ENCODE results near the gene SLC6A20. TPM values are rescaled to one million over a fixed set of nuclear protein-coding genes. Genes with fewer than 3 reads are reported as not detected.

Gene SLC6A20
- total RNA-seq, 1 experiment from 2014 or later = 0.89 TPM

DNA sequence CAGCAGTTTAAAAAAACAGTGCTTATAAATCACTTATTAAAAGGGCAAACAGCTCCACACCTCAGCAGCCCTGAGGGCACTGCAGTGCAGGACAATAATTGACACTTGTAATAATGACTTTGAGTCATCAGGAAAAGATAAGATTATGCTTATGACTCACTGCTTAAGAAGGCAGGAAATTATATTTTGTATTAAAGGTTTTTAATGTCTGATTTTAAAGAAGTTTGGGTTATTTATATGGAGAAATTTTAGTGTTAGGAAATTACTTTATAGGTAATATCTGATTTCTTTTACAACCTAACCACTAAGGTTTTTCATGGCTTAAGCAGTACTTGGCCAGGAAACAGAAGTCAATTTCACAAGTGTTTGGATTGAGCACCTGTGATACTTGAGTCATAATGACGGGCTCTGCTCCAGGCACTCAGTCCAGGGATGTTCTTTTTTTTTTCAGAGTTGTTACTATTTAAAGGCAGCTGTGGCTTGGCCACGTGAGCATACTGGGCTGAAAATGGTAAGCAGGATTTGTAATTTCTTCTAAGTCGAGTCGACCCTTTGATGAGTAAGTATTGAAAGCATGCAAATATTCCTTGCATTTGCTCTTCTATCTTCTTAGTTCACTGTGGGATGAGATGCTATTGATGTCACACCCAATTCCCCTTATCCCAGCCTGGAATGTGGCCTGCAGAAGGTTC is 21.6 kb upstream of the SLC6A20 start (continued):
- TF ChIP-seq, protein P1, sequence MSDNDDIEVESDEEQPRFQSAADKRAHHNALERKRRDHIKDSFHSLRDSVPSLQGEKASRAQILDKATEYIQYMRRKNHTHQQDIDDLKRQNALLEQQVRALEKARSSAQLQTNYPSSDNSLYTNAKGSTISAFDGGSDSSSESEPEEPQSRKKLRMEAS (IDR thresholded peaks at IDR 0.05) = peak; percentile 83; the same call in 1 of the 2 replicates
- TF ChIP-seq, protein P2, sequence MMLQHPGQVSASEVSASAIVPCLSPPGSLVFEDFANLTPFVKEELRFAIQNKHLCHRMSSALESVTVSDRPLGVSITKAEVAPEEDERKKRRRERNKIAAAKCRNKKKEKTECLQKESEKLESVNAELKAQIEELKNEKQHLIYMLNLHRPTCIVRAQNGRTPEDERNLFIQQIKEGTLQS (IDR thresholded peaks at IDR 0.05) = no peak; the same call in 1 of the 2 replicates
- TF ChIP-seq ZFX (IDR thresholded peaks at IDR 0.05) (no peak), SIN3A (IDR thresholded peaks at IDR 0.05; ENCODE audit: low read depth) (peak; percentile 93), YY1 (IDR thresholded peaks at IDR 0.05; ENCODE audit: extremely low read depth, insufficient replicate concordance, low read depth, low read length) (no peak), POLR2A (IDR thresholded peaks at IDR 0.05; ENCODE audit: borderline replicate concordance, extremely low read depth, insufficient read depth, insufficient read length) (no peak), EZH2phosphoT487 (IDR thresholded peaks at IDR 0.05; ENCODE audit: borderline replicate concordance) (no peak), SRF (IDR thresholded peaks at IDR 0.05; ENCODE audit: low read depth) (peak; percentile 86)
- TF ChIP-seq, protein P3, sequence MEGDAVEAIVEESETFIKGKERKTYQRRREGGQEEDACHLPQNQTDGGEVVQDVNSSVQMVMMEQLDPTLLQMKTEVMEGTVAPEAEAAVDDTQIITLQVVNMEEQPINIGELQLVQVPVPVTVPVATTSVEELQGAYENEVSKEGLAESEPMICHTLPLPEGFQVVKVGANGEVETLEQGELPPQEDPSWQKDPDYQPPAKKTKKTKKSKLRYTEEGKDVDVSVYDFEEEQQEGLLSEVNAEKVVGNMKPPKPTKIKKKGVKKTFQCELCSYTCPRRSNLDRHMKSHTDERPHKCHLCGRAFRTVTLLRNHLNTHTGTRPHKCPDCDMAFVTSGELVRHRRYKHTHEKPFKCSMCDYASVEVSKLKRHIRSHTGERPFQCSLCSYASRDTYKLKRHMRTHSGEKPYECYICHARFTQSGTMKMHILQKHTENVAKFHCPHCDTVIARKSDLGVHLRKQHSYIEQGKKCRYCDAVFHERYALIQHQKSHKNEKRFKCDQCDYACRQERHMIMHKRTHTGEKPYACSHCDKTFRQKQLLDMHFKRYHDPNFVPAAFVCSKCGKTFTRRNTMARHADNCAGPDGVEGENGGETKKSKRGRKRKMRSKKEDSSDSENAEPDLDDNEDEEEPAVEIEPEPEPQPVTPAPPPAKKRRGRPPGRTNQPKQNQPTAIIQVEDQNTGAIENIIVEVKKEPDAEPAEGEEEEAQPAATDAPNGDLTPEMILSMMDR (IDR thresholded peaks at IDR 0.05 in 2 of 3, conservative IDR thresholded peaks at IDR 0.05 in 1 of 3; ENCODE audit: borderline replicate concordance in 1 of 3, insufficient read depth in 1 of 3, low read depth in 2 of 3, low read length in 2 of 3) = no peak

DNA sequence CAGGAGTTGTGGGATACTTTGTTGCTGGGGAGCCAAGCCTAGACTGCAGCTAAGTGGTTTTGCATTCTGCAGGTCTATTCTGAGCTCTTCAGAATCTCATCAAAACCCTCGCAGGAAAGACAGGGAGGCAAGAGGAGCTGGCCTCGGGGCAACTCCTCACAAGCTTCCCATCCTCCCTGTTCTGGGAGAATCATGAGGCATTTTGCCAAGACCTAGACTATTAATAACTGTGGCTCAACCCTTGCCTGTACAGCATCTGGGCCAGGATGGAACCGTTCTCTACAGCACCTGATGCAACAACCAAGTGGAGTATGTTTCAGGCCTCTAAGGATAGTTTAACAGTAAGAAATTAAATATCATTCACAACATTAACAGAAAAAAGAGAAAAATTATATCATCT is 20.2 kb upstream of the SLC6A20 start:
- no peaks in the 10 kb centered on the region for H4K20me1 ChIP-seq (ENCODE audit: insufficient read depth)
- ATAC-seq = peak; percentile 17; the same call in 1 of the 2 replicates
- H3K4me3 ChIP-seq (replicated peaks in 1 of 2; ENCODE audit: low read depth in 1 of 2, low read length in 2 of 2) = 0 out of 4 replicates have a peak overlapping the region, but pooled peaks of 1 of the 2 experiments have one; percentile 5
- RAD21 ChIA-PET (ENCODE audit: low non-redundant PET in 1 of 2, low total read pairs in 2 of 2, uncharacterized antibody in 2 of 2, unreplicated experiment in 2 of 2) = no interaction called here
- no TSS peak for BruUV-seq (replicated peaks)
- H3K9me2 ChIP-seq (ENCODE audit: insufficient read depth) = no peaks in the 10 kb centered on the region
- DNase-seq (ENCODE audit: low read depth, low spot score) = no peak
- H3K36me3 ChIP-seq (ENCODE audit: control insufficient read depth in 1 of 2, insufficient read depth in 2 of 2, low read length in 2 of 2) = no peaks in the 10 kb centered on the region
- H3K79me2 ChIP-seq (ENCODE audit: insufficient read depth, low read length) = no peaks in the 10 kb centered on the region
- H3K9me3 ChIP-seq (ENCODE audit: control insufficient read depth in 1 of 2, insufficient read depth in 1 of 2, low read depth in 1 of 2, low read length in 2 of 2) = peaks cover 0 to 3% of the 10 kb centered on the region in 2 experiments; a peak in 1 of 4 replicates
- peak overlapping the region; percentile 97 for H3K27ac ChIP-seq (ENCODE audit: low read depth, low read length)
- H3K4me1 ChIP-seq (ENCODE audit: control insufficient read depth in 1 of 2, insufficient read depth in 2 of 2, low read length in 2 of 2) = peaks cover 42 to 47% of the 10 kb centered on the region in 2 experiments
- peak overlapping the region; percentile 64 for H3K4me2 ChIP-seq (ENCODE audit: low read length)
- H3K27me3 ChIP-seq (ENCODE audit: insufficient read depth, low read length) = no peaks in the 10 kb centered on the region
- CTCF ChIA-PET = interaction anchor here (1.3 kb wide), 1 partner anchor 18 kb away, joined by 3 read pairs; no protein-coding TSS in a partner anchor
- H3K9ac ChIP-seq (ENCODE audit: low read length) = no peak overlapping the region
- no peak overlapping the region for H2AFZ ChIP-seq (ENCODE audit: low read depth, low read length, poor library complexity, severe bottlenecking)
- POLR2A ChIA-PET = interaction anchor here (1.3 kb wide), 1 partner anchor 26 kb away, joined by 3 read pairs; no protein-coding TSS in a partner anchor
- TF ChIP-seq, protein P1 (IDR thresholded peaks at IDR 0.05) = no peak
- intact Hi-C loops (cut with micrococcal nuclease) = no loop called here
